ENCODE measurements around the gene TTC28.

DNA sequence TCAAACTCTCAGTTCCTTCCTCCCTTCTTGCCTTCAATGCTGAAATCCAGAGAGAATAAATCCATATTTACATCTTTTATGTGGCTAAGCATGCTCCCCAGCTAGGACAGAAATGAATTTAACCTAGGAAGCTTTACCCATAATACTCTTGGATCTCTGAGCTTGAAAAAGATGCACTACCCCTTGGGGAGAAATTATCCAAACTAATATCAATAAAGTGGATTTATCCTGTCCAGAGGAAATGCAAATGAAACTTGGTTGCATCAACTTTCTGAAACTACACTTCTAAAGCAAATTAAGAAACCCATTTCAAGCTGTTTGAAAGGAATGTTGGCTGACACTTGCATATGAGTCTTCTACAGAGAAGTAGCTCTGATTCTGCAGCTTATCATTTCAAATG, 347.9 kb downstream of the TTC28 start:
- TF ChIP-seq, protein P1, sequence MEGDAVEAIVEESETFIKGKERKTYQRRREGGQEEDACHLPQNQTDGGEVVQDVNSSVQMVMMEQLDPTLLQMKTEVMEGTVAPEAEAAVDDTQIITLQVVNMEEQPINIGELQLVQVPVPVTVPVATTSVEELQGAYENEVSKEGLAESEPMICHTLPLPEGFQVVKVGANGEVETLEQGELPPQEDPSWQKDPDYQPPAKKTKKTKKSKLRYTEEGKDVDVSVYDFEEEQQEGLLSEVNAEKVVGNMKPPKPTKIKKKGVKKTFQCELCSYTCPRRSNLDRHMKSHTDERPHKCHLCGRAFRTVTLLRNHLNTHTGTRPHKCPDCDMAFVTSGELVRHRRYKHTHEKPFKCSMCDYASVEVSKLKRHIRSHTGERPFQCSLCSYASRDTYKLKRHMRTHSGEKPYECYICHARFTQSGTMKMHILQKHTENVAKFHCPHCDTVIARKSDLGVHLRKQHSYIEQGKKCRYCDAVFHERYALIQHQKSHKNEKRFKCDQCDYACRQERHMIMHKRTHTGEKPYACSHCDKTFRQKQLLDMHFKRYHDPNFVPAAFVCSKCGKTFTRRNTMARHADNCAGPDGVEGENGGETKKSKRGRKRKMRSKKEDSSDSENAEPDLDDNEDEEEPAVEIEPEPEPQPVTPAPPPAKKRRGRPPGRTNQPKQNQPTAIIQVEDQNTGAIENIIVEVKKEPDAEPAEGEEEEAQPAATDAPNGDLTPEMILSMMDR (IDR thresholded peaks at IDR 0.05; ENCODE audit: low read depth, low read length): no peak
- no peak for TF ChIP-seq POLR2A (IDR thresholded peaks at IDR 0.05; ENCODE audit: extremely low read depth, insufficient read length)
- TF ChIP-seq, protein P2, sequence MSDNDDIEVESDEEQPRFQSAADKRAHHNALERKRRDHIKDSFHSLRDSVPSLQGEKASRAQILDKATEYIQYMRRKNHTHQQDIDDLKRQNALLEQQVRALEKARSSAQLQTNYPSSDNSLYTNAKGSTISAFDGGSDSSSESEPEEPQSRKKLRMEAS (IDR thresholded peaks at IDR 0.05; ENCODE audit: low read depth, low read length): no peak

All from NB4 (cell line).